Testis (tissue), 3 donors: ENCODE results near the gene ERN2. TPM values are rescaled to one million over a fixed set of nuclear protein-coding genes. Genes with fewer than 3 reads are reported as not detected.

Experiments used
- DNase-seq: peaks from one replicate; pipeline ENCODE4 v3.0.0-alpha.2; 2019
- H3K27ac ChIP-seq, 2 donors: fragments of 200-600 bp; sonication (generic); one replicate each; pipeline ENCODE4 v1.5.1; 2019
- H3K27me3 ChIP-seq: fragments of 200-600 bp; sonication (generic); one replicate; pipeline ENCODE4 v1.5.1; 2019
- H3K36me3 ChIP-seq: fragments of 200-600 bp; sonication (generic); one replicate; pipeline ENCODE4 v1.5.1; 2017; ENCODE audit warnings: low read depth; ENCODE audit errors: missing control alignments
- H3K4me1 ChIP-seq: fragments of 200-600 bp; sonication (generic); one replicate; pipeline ENCODE4 v1.5.1; 2019
- H3K4me3 ChIP-seq, 2 donors: fragments of 200-600 bp; sonication (generic); one replicate each; pipeline ENCODE4 v1.5.1; 2017 to 2019
- H3K9me3 ChIP-seq: fragments of 200-600 bp; sonication (generic); one replicate; pipeline ENCODE4 v1.5.1; 2017
- CTCF ChIP-seq, 3 experiments: fragments of 450-650 bp in 2 of 3; fragments of 200-600 bp in 1 of 3; sonication (generic) in 1 of 3; IDR thresholded peaks; one replicate each; pipeline ENCODE4 v1.5.1; 2016 to 2019; ENCODE audit warnings: antibody characterized with exemption in 3 of 3, mild to moderate bottlenecking in 2 of 3, moderate library complexity in 1 of 3
- POLR2A ChIP-seq: fragments of 450-650 bp; IDR thresholded peaks from one replicate; pipeline ENCODE4 v1.6.1; 2017; ENCODE audit warnings: antibody characterized with exemption, mild to moderate bottlenecking, moderate library complexity
- WGBS, 2 donors: methylation state at CpG; one replicate each; pipeline ENCODE4 v1.1.5; 2018; 5-methylcytosine and 5-hydroxymethylcytosine counted together
- intact Hi-C: fragments of 100-400 bp; cut with DNase I; formaldehyde crosslinking; loops from one replicate; pipeline ENCODE4 v1.15.1; 2023; ENCODE audit warnings: low total_unique reads
- polyA plus RNA-seq: library from polyadenylated mRNA; stranded (reverse); fragments of 350-450 nt; fragmentation: Illumina TruSeq; extraction: RNeasy Lipid Tissue Mini Kit (QIAGEN cat#74804); gene quantifications from one replicate; pipeline ENCODE4 v1.2.3, GENCODE V29; 2014; ENCODE audit warnings: low read depth, low replicate concordance; ENCODE audit not compliant: insufficient read depth
- total RNA-seq, 2 donors: library from RNA; depleted of rRNA; stranded (reverse); fragments of >200 nt; gene quantifications; one replicate each; pipeline ENCODE4 v1.2.3, GENCODE V29; 2016

The ERN2 gene
- total and polyA plus RNA-seq, 3 donors from 2014 or later = 0.32 to 0.94 (median 0.37) TPM

GRCh38 chr16:23682181-23682580 is 30.8 kb downstream of the ERN2 start:
- Histone ChIP-seq H3K36me3 (no peaks in the 10 kb centered on the region), H3K27ac (no peak overlapping the region), H3K27me3 (no peaks in the 10 kb centered on the region), H3K4me1 (peaks cover 8% of the 10 kb centered on the region), H3K9me3 (no peaks in the 10 kb centered on the region), H3K4me3 (no peak overlapping the region)
- intact Hi-C loops = no loop called here
- no peak for TF ChIP-seq CTCF (IDR thresholded peaks at IDR 0.05)
- no peak for TF ChIP-seq POLR2A
- 98 to 100% methylated on average over 1 of the region's 1 CpG for WGBS, 2 donors
- DNase-seq = no peak

GRCh38 chr16:23679986-23680336 is 33.1 kb downstream of the ERN2 start:
- Histone ChIP-seq H3K27ac (no peak overlapping the region), H3K4me1 (peaks cover 8% of the 10 kb centered on the region), H3K36me3 (no peaks in the 10 kb centered on the region), H3K27me3 (no peaks in the 10 kb centered on the region), H3K4me3 (no peak overlapping the region), H3K9me3 (no peaks in the 10 kb centered on the region)
- DNase-seq = no peak
- no peak for TF ChIP-seq CTCF (IDR thresholded peaks at IDR 0.05)
- no peak for TF ChIP-seq POLR2A
- WGBS, 2 donors = 22 to 56% methylated on average over 6 of the region's 6 CpGs
- intact Hi-C loops = no loop called here

GRCh38 chr16:23679274-23679985 is 33.6 kb downstream of the ERN2 start:
- intact Hi-C loops = no loop called here
- no peaks in the 10 kb centered on the region for H3K27me3 ChIP-seq
- TF ChIP-seq CTCF (IDR thresholded peaks at IDR 0.05) (no peak), POLR2A (no peak)

GRCh38 chr16:23678430-23679273 is 34.4 kb downstream of the ERN2 start, which contains the start of gene PLK1:
TSS of gene PLK1 (plus strand) at chr16:23678889. CDS start at chr16:23678933, 44 bp downstream.
- no peaks in the 10 kb centered on the region for H3K9me3 ChIP-seq
- WGBS, 2 donors = 0 to 2% methylated on average over 4 to 75 of the region's 75 CpGs
- peak; percentile 92 for DNase-seq
- H3K4me1 ChIP-seq = peaks cover 8% of the 10 kb centered on the region
- no peaks in the 10 kb centered on the region for H3K36me3 ChIP-seq
- H3K27me3 ChIP-seq = no peaks in the 10 kb centered on the region
- TF ChIP-seq CTCF (IDR thresholded peaks at IDR 0.05) (no peak), POLR2A (no peak)
- peak within 1 kb of the TSS in 1 of 2 donors; percentile 43 for H3K27ac ChIP-seq
- intact Hi-C loops = no loop called here
- H3K4me3 ChIP-seq = peak within 1 kb of the TSS; percentile 49 to 56

More at GRCh38 chr16:23679274-23679985, 33.6 kb downstream of the ERN2 start:
- Histone ChIP-seq H3K27ac (no peak overlapping the region), H3K4me3 (peak overlapping the region; percentile 49 to 56), H3K36me3 (no peaks in the 10 kb centered on the region), H3K4me1 (peaks cover 8% of the 10 kb centered on the region), H3K9me3 (no peaks in the 10 kb centered on the region)
- no peak for DNase-seq
- 18 to 26% methylated on average over 11 to 24 of the region's 24 CpGs for WGBS, 2 donors
